22Rv1 (cell line): ENCODE results near the gene OR8U1.

Source experiments
- CTCF ChIP-seq: fragments of 450-650 bp; IDR thresholded peaks from 2 replicates; pipeline ENCODE4 v1.5.1; 2017; ENCODE audit warnings: mild to moderate bottlenecking
- ZFX ChIP-seq: fragments of 450-650 bp; IDR thresholded peaks from 2 replicates; pipeline ENCODE4 v1.6.1; 2017; ENCODE audit warnings: antibody characterized with exemption, borderline replicate concordance

GRCh38 chr11:56375324-56375723 is at the start of gene OR8U1:
- no peak for TF ChIP-seq CTCF
- no peak for TF ChIP-seq ZFX
